Dermis blood vessel endothelial cell (primary cell): Measurements from ENCODE around the gene GNB1L. TPM values are rescaled to one million over a fixed set of nuclear protein-coding genes. Genes with fewer than 3 reads are reported as not detected.
"Not testable (repeated sequence)": the region's sequence is repeated elsewhere in the genome, so short reads cannot be mapped to it uniquely, and the experiment has no call there.

Source experiments
- DNase-seq: peaks from one replicate; pipeline ENCODE4 v3.0.0; 2010
- total RNA-seq: library from RNA; depleted of rRNA; stranded (reverse); fragments of >200 nt; gene quantifications from 2 replicates; pipeline ENCODE4 v1.2.3, GENCODE V29; 2014

GNB1L gene
- total RNA-seq, 1 donor from 2014 or later: 7.3 TPM

DNA sequence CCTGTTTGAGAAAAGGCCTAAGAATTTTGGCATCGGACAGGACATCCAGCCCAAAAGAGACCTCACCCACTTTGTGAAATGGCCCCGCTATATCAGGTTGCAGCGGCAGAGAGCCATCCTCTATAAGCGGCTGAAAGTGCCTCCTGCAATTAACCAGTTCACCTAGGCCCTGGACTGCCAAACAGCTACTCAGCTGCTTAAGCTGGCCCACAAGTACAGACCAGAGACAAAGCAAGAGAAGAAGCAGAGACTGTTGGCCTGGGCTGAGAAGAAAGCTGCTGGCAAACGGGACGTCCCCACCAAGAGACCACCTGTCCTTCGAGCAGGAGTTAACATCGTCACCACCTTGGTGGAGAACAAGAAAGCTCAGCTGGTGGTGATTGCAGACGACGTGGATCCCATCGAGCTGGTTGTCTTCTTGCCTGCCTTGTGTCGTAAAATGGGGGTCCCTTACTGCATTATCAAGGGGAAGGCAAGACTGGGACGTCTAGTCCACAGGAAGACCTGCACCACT lies 62.2 kb downstream of the GNB1L start:
- not testable (repeated sequence) for DNase-seq

DNA sequence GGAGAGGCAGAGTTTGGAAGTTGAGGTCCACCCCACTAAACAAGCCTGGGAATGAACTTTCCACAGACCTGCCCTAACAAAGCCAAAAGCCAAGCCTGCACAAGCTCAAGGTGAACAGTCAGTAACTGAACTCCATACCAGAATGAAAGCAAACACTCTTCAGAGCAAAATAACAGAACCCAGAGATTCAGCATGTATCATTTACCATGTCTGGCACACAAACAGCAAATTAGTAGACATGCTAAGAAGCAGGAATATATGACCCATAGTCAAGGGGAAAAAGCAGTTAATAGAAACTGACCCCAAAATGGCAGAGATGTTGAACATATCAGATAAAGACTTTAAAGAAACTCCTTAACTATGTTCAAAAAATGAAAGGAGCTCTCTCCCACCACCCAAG lies 62.8 kb downstream of the GNB1L start:
- DNase-seq: no peak

DNA sequence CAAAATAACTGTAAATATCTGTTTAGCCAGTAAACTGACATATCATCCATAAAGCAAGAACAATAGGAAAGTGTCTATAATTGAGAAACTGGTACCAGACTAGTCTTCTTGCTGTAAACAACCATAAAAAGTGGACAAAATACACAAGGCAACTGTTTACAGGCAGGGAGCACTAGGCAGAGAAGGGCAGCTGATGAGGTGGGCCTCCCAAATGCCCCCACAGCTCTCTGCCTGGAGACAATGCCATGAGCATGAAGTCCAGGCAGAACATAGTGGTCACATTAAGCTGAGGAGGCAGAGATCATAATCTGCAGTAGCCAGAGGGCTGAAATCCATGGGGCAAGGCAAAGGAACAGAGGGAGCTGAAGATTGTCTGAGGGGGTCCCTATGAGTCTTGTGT lies 63.4 kb downstream of the GNB1L start:
- DNase-seq: no peak

DNA sequence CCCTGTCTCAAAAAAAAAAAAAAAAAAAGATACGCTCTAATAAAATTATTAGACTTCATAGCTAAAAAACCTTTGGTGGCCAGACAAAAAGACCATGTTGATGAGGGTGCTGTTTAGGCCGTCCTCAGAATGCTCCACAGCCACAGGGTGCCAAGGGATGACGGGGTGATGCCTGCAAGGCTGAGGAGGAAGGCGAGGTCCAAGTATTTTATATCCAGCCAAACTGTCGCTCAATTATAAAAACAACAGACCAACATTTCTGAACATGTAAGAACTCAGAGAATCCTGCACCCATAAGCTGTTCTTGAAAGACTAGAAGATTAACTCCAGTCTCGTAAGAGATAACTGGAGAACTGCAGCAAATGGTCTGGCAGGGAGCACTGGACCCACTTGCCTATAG lies 64.8 kb downstream of the GNB1L start:
- no peak for DNase-seq

DNA sequence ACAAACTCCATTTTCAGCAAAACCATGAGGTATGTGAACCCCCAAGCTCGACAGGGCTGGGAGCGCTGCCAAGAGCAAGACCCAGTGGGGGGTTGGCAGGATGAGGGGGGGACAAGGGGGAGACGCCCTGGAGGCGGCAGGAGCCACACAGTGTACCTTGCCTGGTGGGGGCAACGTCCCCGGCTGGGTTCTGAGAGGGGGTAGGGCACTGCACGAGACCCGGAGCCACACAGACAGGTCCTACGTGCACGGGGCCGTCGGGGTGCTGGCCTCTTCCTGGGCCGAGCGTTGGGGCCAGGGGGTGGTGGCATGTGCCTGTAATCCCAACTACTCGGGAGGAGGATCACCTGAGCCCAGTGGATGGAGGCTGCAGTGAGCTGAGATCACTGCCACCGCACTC lies 65.3 kb downstream of the GNB1L start:
- DNase-seq: no peak

DNA sequence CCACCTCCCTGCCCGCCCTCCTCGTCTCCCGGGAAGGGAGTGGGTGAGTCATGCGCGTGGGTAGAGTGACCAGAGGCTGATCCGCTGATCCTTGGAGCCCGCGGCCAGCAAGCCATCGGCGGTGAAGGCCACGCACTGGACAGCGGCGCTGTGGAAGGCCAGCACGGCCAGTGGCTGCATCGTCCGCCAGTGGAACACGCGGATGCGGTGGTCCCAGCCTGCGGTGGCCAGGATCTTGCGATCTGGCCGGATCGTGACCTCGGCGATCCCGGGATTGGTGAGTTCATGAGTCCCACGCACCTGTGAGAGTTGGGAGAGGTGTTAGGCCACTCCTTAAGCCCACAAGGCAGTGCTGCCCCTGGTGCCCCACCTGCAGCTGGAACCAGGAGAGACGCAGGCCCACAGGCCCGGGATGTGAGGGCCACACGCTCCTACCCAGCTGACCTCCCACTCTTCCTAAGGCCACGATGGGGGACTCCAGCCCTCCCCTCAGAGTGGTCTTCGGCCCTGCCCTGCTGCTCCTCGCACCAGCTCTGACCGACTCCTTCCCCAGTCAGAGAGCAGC lies 65.9 kb downstream of the GNB1L start:
- no peak for DNase-seq

DNA sequence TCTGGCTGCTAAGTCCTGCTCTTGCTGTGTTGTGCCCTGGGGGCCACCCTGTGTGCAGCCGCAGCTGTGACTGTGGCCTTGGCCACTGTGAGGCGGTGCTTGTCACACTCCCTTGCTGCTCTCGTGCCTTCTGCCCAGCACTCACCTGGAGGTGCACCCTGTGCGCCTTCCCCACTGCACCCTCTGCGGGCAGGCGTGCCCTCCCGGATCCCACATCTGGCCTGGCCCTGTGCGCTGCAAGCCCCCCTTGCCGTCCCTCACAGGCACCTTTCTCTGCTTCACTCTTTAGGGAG lies 66.9 kb downstream of the GNB1L start:
- no peak for DNase-seq

DNA sequence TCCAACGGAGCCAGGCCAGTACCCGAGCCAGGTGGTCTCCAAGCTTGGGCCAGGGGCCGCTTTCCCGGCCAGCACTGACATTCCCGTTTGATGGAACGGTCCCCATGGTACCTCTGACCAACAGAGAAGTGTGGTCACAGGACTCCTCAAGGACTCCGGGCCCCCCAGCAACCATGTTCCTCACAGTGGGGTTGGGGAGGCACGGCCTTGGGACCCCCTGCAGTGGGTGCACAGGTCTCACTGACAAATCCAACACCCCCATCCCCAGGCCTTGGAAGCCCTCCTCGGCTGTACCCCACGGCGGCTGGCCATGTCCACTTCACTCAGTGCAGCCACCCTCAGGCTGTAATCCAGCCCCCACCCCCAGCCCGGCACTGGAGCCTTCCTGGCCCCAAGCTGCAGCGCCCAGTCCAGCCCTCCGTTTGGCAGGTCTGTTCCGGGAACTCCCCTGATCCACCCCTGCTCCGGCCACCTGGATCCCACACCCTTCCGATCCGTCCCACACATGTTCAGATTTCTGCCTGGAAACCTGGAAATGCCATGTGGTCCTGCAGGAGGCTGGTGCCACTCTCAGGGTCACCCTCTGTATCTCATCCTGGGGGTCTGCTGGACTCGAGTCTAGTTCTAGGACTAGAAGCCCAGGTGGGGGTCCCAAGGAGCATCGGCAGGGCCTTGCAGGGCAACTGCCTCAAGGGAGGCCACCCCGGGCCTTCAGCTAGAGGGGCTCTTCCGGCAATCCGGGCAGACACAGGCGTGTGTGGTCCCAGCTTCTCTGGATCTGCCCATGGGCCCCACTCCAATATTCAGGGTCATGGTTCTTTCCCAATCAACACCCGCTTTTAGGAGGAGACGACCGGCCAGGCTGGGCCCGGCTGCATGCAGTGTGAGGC lies 67.5 kb downstream of the GNB1L start:
- DNase-seq: no peak

DNA sequence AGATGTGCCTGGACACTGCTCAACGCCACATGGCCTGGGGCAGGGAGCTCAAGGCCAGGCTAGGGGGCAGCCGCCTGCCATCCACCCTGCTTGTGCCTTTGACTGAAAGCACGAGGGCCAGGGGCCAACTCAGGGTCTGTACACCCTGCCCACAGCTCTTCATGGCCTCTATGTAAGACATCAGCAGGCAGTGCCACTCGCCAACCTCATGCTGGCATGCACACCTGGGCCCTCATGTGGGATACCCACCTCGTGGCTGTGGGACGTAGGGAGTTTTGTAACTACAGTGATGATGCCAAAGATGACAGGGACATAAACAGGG lies 68.4 kb downstream of the GNB1L start:
- no peak for DNase-seq

DNA sequence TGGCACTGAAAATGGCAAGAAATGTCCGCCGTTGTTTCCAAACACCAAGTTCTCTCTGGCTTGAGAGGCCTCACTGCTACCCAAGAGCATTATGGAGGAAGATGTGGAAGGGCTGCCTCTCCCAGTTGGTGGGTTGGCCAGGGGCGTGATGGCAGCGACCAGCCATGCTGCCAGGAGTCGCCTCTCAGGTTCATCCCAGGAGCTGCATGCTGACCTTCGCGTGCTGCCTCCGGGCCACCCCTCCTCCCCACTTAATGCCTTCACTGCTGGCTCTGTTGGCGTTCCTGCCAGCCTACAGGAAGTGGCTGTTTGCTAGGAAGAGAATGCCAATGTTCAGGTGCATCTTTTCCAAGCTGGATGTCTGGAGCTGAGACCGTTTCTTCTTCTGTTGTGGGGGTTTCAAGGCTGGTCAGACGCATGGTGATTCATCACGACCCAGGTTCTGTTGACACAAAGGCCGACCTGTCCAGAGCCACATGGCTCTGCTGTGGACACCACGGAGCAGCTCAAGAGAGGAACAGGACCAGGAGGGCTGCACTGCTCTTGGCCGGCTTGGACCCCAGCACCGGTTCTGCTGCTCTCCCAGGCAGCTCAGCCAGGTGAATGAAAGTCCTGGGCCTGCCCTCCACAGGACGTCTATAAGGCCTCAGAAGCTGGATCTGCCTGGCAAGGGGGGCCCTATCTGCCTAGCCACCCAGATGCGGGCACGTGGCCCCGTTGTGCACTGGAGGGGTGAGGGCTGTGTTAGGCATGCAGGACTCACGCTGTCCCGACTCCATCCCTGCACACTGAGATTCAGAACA lies 69.0 kb downstream of the GNB1L start:
- no peak for DNase-seq

DNA sequence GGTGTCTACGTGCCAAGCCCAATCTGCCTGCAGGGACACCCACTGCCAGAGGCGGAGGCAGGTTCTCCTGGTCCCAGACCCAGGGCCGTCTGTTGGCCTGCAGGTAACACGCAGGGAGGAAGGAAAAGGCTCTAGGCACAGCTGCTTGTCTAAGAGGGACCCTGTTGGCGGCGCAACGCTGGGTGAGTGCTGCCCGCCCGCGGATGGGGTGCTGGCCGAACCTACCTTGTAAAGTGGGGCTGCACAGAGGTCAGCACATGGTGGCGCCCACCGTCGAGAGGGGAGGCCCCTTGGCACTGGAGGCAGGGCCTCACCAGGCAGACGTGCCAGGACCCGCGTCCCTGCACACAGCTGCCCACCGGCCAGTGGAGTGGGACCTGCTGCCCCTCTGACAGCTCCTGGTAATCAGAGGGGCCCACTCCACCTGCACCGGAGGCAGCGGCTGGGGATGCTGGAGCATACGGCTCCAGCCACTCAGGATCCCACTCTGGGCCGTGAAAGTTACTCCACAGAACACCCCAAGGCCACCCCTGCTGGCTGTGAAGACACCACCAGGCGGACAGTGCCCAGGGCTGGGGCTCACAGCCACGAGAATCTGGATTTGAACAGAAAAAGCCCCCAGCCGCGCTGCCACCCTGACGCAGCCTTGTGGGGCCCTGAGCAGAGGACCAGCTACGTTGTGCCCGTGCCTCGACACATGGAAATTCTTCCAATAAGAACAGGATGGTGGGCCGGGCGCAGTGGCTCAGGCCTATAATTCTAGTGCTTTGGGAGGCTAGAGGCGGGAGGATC lies 70.1 kb downstream of the GNB1L start:
- no peak for DNase-seq

DNA sequence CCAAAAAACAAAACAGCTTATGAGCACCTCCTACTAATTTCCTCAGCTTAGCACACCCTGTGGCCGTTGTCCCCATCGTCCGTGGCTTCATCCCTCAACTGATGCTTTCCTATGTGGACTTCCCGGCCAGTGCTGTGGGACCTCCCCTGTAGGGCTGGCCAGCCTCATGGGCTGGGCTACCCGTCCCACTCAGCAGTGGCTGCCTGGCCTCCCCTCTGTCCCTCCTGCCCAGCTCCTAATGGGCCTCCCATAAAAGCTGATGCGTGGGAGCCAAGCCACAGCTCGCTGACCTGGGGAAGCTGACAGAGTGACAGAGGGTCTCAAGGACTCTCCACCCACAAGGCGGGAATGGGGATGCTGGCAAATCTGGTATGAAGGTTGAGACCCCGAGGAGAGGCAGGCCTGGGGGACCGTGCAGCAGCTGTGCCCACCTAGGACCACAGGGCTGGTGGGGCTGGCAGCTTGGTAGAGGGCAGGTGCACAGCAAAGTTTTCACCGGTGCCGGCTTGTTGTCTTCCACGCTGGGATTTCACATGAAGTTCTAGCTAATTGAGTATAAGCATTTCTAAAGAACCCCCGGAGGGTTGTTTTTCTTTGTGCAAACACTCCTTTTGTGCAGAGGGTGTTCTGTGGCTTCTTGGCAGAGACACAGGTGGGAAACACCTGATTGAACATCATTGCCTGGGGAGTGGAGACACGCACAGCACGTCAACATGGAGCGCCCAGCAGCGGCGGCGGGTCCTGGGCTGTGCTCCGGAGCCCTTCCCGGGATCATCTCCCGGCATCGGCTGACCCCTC lies 70.9 kb downstream of the GNB1L start:
- DNase-seq: no peak

DNA sequence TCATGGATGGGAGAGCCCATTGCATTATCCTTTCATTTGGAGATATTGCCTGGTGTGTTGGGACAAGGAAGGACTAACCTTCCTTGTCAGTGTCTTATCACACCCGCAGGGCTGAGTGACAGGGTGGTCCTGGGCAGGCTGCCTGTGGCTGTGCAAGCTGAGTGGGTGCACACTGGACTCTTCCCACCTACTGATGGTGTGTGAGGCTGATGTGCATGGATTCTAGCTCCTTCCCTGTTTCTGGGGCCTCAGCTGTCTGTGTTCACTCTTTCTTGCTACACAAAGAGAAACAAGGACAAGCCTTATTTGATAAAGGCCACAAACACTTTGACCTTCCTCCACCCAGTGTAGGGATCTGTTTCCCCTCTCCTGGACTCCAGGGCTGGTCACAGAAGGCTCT lies 72.1 kb downstream of the GNB1L start:
- DNase-seq: no peak

DNA sequence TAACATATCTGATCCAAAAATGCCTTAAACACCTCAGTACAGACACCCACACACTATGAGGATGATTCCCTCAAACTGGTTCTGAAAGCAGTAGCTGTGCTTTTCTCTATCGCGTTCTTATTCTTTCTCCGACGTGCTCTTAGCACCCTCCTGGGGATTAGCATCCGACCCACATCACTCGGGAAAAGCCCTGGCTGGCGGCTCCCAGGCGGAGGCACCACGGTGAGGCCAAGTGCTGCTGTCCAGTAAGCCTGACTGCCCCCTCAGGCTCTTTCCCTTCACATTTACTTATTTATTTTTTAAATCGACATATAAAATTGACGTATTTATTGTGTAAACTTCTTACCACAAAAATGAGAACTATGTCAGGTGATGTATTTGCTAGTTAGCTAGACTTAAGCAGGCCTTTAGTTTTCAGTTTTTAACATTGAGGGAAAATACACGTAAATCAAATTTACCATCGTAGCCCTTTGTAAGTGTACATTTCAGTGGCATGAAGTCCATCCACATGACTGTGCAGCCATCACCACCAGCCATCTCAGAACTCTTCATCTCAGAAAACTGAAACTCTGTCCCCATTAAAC lies 74.9 kb downstream of the GNB1L start:
- DNase-seq: no peak

DNA sequence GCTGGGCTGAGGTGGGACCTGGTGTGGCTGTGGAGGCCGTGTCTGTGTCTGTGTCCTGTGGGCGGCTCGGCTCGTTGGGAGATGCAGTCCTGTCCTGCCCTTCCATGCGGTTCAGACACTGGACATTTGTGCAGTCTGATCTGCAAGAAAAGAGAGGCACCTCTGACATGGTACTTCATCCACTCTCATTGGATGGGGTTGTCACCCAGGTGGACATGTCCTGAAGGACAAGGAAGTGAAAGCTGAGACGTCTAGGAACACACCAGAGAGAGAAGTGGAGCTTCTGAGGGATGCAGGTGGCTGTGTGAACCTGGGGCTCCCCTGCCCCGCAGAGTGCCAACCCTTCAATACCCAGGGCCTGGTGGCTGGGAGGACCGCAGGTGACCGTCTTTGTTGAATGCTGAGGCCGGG lies 75.7 kb downstream of the GNB1L start:
- no peak for DNase-seq

DNA sequence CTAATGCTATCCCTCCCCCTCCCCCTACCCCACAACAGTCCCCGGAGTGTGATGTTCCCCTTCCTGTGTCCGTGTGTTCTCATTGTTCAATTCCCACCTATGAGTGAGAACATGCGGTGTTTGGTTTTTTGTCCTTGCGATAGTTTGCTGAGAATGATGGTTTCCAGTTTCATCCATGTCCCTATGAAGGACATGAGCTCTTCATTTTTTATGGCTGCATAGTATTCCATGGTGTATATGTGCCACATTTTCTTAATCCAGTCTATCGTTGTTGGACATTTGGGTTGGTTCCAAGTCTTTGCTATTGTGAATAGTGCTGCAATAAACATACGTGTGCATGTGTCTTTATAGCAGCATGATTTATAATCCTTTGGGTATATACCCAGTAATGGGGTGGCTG lies 77.5 kb downstream of the GNB1L start:
- DNase-seq: not testable (repeated sequence)

DNA sequence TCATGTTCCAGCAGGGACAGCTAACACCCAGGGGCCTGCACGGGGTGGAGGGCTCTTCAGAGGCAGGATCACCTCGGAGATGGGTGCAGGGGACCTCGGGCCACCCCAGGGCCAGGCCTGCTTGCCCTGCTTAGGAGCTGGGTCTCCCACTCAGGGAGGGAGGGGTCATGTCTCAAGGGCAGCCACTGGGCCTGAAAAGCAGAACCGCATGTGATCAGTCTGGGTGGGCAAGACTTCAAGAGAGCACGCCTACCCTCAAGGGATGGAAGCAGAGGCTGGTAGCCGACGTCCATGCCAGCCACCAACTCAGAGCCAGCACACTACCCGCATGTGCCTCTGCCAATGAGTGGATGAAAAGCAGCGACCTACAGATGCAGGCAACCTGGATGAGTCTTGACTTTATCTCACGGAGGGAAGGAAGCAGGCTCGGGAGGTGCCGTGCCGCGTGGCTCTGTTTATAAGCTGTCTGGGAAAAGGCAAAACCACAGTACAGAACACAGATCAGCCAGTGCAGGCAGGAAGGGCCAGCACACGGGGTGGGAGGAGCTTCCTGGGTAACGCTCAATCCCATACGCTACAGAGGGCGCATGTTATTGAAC lies 78.1 kb downstream of the GNB1L start:
- no peak for DNase-seq

DNA sequence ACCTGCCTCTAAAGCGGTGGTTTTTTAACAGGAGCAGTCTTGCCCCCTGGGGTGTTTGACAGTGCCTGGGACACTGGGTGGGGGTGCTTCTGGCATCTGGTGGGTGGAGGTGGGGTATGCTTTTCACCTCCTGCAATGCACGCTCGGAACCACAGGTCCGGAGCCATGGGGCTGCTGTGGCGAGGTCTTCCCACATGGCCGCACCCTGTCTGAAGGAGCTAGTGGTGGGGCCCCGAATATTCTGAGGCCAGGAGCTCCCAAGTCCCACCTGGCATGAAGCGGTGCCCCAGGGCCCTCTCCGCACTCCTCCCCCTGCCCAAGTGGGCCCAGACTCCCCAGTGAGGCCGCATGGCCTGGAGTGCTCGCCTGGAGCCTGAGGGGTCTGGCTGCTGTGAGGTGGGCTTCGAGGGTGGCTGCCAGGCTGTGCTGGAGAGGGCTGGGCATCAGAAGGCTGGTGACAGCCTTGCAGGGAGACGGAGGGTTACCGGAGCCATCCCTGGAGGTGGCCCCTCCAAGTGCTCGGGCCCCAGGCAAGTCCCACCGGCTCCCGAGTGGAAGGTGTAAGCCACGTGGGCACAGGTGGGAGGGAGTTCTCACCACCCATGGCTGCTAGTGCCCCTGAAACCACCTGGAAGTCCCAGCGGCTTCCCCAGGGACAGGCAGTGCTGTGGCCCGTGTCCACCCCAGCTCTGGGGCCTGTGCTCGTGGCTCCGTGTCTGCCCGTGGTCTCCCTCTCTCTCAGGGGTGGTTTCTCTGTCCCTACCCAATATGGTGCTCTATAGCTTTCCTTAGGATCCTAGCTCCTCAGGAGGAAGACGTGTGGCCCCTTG lies 79.0 kb downstream of the GNB1L start:
- no peak for DNase-seq

DNA sequence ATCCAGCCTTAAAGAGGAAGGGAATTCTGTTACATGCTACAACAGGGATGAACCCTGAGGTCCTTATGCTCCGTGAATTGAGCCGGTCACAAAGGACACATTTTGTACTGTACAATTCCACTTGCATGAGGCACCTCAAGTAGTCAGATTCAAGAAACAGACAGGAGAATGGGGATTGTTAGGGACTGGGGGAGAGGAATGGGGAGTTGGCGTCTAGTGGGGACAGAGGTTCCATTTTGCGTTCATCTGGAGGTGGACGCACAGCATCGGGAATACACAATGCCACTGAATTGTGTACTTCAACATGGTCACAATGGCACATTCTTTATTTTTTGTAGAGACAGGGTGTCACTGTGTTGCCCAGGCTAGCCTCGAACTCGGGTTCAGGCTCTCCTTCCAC lies 80.0 kb downstream of the GNB1L start:
- no peak for DNase-seq

DNA sequence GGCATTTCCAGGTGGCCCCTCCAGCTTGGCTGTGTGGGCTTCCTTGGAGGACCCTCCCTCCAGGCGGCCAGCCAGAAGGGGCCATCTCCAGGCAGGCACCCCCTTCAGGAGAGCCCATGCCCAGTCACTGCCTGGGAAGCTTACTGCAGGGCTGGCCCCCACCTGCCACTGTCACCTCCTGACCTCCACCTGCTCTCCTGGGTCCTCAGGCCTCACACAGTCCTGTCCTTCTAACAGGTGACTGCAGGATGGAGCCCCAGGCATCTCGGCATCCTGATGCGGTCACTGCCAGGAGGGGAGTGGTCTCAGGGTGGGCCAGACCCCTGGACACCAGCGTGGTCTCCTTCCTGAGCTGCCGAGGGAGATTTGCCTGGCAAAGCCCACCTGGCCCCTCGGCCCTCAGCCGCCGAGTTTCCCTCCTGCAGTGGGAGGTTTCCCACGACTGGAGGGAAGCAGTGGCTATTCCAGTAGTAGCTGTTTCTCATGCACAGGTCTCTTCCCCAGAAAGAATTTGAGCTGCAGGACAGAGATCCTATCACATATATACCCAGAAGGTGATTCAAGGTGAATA lies 81.1 kb downstream of the GNB1L start:
- no peak for DNase-seq
